Peyer's patch (tissue), 4 donors: ENCODE results near the gene ZNRF1. TPM values are rescaled to one million over a fixed set of nuclear protein-coding genes. Genes with fewer than 3 reads are reported as not detected.

Source experiments
- DNase-seq, 3 donors: peaks; one replicate each; pipeline ENCODE4 v3.0.0-alpha.2; 2017 to 2019
- H3K27ac ChIP-seq, 4 donors: fragments of 200-600 bp; sonication (generic); one replicate each; pipeline ENCODE4 v1.5.1; 2016 to 2019
- H3K27me3 ChIP-seq, 2 donors: fragments of 200-600 bp; sonication (generic); one replicate each; pipeline ENCODE4 v1.5.1; 2019
- H3K36me3 ChIP-seq, 3 donors: fragments of 200-600 bp; sonication (generic); one replicate each; pipeline ENCODE4 v1.5.1; 2016 to 2019
- H3K4me1 ChIP-seq, 4 donors: fragments of 200-600 bp; sonication (generic); one replicate each; pipeline ENCODE4 v1.5.1; 2016 to 2019
- H3K4me3 ChIP-seq, 4 donors: fragments of 200-600 bp; sonication (generic); 1 replicate in 3 of 4; 2 replicates in 1 of 4; pipeline ENCODE4 v1.5.1; 2016 to 2019; ENCODE audit warnings: mild to moderate bottlenecking in 1 of 4
- H3K9me3 ChIP-seq, 4 donors: fragments of 200-600 bp; sonication (generic); one replicate each; pipeline ENCODE4 v1.5.1; 2016 to 2019; ENCODE audit warnings: mild to moderate bottlenecking in 1 of 4
- CTCF ChIP-seq, 6 experiments: fragments of 450-650 bp in 4 of 6; fragments of 200-600 bp in 2 of 6; sonication (generic) in 1 of 6; IDR thresholded peaks; one replicate each; pipeline ENCODE4 v1.5.1; 2017 to 2019; ENCODE audit warnings: antibody characterized with exemption in 6 of 6, mild to moderate bottlenecking in 3 of 6, moderate library complexity in 1 of 6
- POLR2A ChIP-seq, 2 donors: fragments of 450-650 bp; IDR thresholded peaks; one replicate each; pipeline ENCODE4 v1.5.1; 2017; ENCODE audit warnings: antibody characterized with exemption in 2 of 2, mild to moderate bottlenecking in 2 of 2, moderate library complexity in 2 of 2
- total RNA-seq, 4 donors: library from RNA; depleted of rRNA; stranded (reverse); fragments of >200 nt; gene quantifications; one replicate each; pipeline ENCODE4 v1.1.0, GENCODE V29; 2016

The ZNRF1 gene
- total RNA-seq, 4 donors from 2014 or later = 10.7 to 32.7 (median 16.4) TPM

DNA sequence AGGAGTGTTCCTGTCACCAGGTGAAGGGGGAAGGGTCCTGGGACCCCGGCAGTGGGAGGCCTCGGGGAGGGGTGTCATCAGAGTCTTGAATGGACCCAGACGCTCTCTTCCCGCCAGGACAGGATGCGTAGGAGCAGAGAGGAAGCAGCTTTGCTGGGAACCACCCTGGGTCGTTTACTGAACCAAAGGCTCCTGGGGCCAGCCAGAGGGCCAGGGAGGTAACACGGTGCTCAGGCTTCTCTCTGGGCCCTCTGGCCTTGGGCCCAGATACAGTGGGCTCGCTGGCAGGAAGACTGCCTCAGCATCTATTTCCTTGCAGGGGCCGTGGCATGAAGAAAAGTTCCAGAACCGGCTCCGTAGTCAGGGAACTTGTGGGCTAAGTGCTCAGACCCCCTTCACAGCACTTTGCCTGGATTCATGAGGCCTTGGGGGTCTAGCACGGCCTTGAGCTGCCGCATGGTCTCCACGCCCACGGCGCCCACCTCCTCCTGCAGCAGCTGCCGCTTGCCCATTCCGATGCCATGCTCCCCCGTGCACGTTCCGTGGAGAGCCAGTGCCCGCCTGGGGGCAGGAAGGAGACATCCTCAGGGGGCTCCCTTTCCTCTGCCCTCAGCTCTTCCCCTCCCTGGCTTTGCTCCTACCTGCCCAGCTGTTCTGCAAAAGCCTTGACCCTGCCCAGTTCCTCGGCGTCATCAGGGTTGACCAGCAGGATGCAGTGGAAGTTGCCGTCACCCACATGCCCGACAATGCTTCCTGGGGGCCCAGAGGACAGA is 113.3 kb downstream of the ZNRF1 start:
- peak overlapping the region in 1 of 4 donors; percentile 70 for H3K27ac ChIP-seq
- no peaks in the 10 kb centered on the region for H3K9me3 ChIP-seq
- no peaks in the 10 kb centered on the region for H3K36me3 ChIP-seq
- no peak overlapping the region for H3K4me3 ChIP-seq
- no peak for DNase-seq
- H3K27me3 ChIP-seq = no peaks in the 10 kb centered on the region
- no peak for TF ChIP-seq CTCF (IDR thresholded peaks at IDR 0.05)
- TF ChIP-seq POLR2A (IDR thresholded peaks at IDR 0.05) = no peak
- peaks cover 9 to 47% (median 15%) of the 10 kb centered on the region in 4 donors for H3K4me1 ChIP-seq

GRCh38 chr16:75112734-75113491 is 114.1 kb downstream of the ZNRF1 start:
- no peaks in the 10 kb centered on the region for H3K27me3 ChIP-seq
- no peak for TF ChIP-seq CTCF (IDR thresholded peaks at IDR 0.05)
- no peak for TF ChIP-seq POLR2A (IDR thresholded peaks at IDR 0.05)
- no peak overlapping the region for H3K27ac ChIP-seq
- no peaks in the 10 kb centered on the region for H3K36me3 ChIP-seq
- peaks cover 9 to 47% (median 15%) of the 10 kb centered on the region in 4 donors for H3K4me1 ChIP-seq
- no peaks in the 10 kb centered on the region for H3K9me3 ChIP-seq
- DNase-seq = no peak
- no peak overlapping the region for H3K4me3 ChIP-seq

GRCh38 chr16:75113541-75114121 is 114.8 kb downstream of the ZNRF1 start:
- DNase-seq = no peak
- Histone ChIP-seq H3K9me3 (no peaks in the 10 kb centered on the region), H3K36me3 (no peaks in the 10 kb centered on the region), H3K27me3 (no peaks in the 10 kb centered on the region), H3K4me3 (no peak overlapping the region), H3K4me1 (peaks cover 9 to 45% (median 14%) of the 10 kb centered on the region in 4 donors), H3K27ac (no peak overlapping the region)
- TF ChIP-seq POLR2A (IDR thresholded peaks at IDR 0.05) (no peak), CTCF (IDR thresholded peaks at IDR 0.05) (no peak)

GRCh38 chr16:75114179-75114945 is 115.5 kb downstream of the ZNRF1 start:
- Histone ChIP-seq H3K4me3 (no peak overlapping the region), H3K9me3 (no peaks in the 10 kb centered on the region), H3K27me3 (no peaks in the 10 kb centered on the region), H3K27ac (no peak overlapping the region), H3K4me1 (peaks cover 2 to 37% (median 7%) of the 10 kb centered on the region in 4 donors), H3K36me3 (no peaks in the 10 kb centered on the region)
- no peak for DNase-seq
- TF ChIP-seq CTCF (IDR thresholded peaks at IDR 0.05) (no peak), POLR2A (IDR thresholded peaks at IDR 0.05) (no peak)
